HEK293 (cell line): ENCODE results near the gene ASCC3.

Experiments
- CTCF ChIA-PET: fragments of 350-600 bp; formaldehyde crosslinking; extraction: SDS; loops from one replicate; lab custom pipeline; 2021; ENCODE audit warnings: antibody characterized with exemption; lab: Yijun Ruan, JAX
- POLR2A ChIA-PET: fragments of 300-600 bp; formaldehyde crosslinking; extraction: SDS; loops from one replicate; lab custom pipeline; 2020; ENCODE audit warnings: antibody characterized with exemption, inconsistent platforms; lab: Yijun Ruan, JAX
- H3K27ac ChIP-seq: fragments of 200-500 bp; sonication (Bioruptor generic); 2 replicates; pipeline ENCODE4 v1.5.1; 2014; ENCODE audit warnings: low read depth, low read length, control low read depth, inconsistent platforms; ENCODE audit errors: extremely low read depth
- H3K36me3 ChIP-seq, 2 experiments: fragments of 200-500 bp in 1 of 2; sonication (Bioruptor generic) in 1 of 2; 1 replicate in 1 of 2; 2 replicates in 1 of 2; pipeline ENCODE4 v1.5.1; 2014 to 2017; ENCODE audit warnings: inconsistent platforms in 2 of 2, low read length in 2 of 2; ENCODE audit not compliant: control insufficient read depth in 2 of 2, insufficient read depth in 1 of 2
- H3K4me1 ChIP-seq: fragments of 200-500 bp; sonication (Bioruptor generic); 2 replicates; pipeline ENCODE4 v1.5.1; 2014; ENCODE audit warnings: mild to moderate bottlenecking, low read length, inconsistent platforms; ENCODE audit not compliant: control insufficient read depth, insufficient read depth
- H3K4me3 ChIP-seq: 2 replicates; pipeline ENCODE4 v1.5.1; 2011; ENCODE audit warnings: low read depth, mild to moderate bottlenecking, control low read depth, low read length, moderate library complexity
- H3K9me3 ChIP-seq: fragments of 200-500 bp; sonication (Bioruptor generic); 2 replicates; pipeline ENCODE4 v1.5.1; 2014; ENCODE audit warnings: low read depth, low read length, inconsistent platforms; ENCODE audit not compliant: control insufficient read depth, insufficient read depth
- BCL6B ChIP-seq: fragments of 450-650 bp; formaldehyde crosslinking; IDR thresholded peaks from 2 replicates; pipeline ENCODE4 v1.5.1; 2017; ENCODE audit warnings: missing biosample characterization, missing genetic modification characterization
- CTCF ChIP-seq: fragments of 450-650 bp; formaldehyde crosslinking; IDR thresholded peaks from 2 replicates; pipeline ENCODE4 v1.5.1; 2016; ENCODE audit warnings: missing biosample characterization, missing genetic modification characterization
- GFI1B ChIP-seq: fragments of 450-650 bp; formaldehyde crosslinking; IDR thresholded peaks from 2 replicates; pipeline ENCODE4 v1.5.1; 2016; ENCODE audit warnings: missing biosample characterization, missing genetic modification characterization
- GLIS2 ChIP-seq: fragments of 450-650 bp; formaldehyde crosslinking; IDR thresholded peaks from 2 replicates; pipeline ENCODE4 v1.5.1; 2016; ENCODE audit warnings: missing biosample characterization, missing genetic modification characterization
- KLF10 ChIP-seq: fragments of 450-650 bp; IDR thresholded peaks from 2 replicates; pipeline ENCODE4 v1.5.1; 2018; ENCODE audit warnings: missing biosample characterization, mild to moderate bottlenecking, missing genetic modification characterization
- TCF7L2 ChIP-seq: IDR thresholded peaks from 2 replicates; pipeline ENCODE4 v1.6.1; 2011; ENCODE audit warnings: low read depth, mild to moderate bottlenecking, inconsistent platforms, low read length, moderate library complexity, borderline replicate concordance
- ZEB2 ChIP-seq: fragments of 450-650 bp; formaldehyde crosslinking; IDR thresholded peaks from 2 replicates; pipeline ENCODE4 v1.5.1; 2016; ENCODE audit warnings: missing biosample characterization, missing genetic modification characterization
- ZNF175 ChIP-seq: fragments of 450-650 bp; formaldehyde crosslinking; IDR thresholded peaks from 2 replicates; pipeline ENCODE4 v1.5.1; 2016; ENCODE audit warnings: missing biosample characterization, missing genetic modification characterization
- ZNF214 ChIP-seq: fragments of 450-650 bp; formaldehyde crosslinking; IDR thresholded peaks from 2 replicates; pipeline ENCODE4 v1.5.1; 2017; ENCODE audit warnings: missing biosample characterization, mild to moderate bottlenecking, missing genetic modification characterization, borderline replicate concordance
- ZNF501 ChIP-seq: fragments of 450-650 bp; formaldehyde crosslinking; IDR thresholded peaks from 2 replicates; pipeline ENCODE4 v1.5.1; 2016; ENCODE audit warnings: missing biosample characterization, missing genetic modification characterization
- ZNF510 ChIP-seq: fragments of 450-650 bp; formaldehyde crosslinking; IDR thresholded peaks from 2 replicates; pipeline ENCODE4 v1.5.1; 2018; ENCODE audit warnings: mild to moderate bottlenecking, missing genetic modification characterization, missing biosample characterization; ENCODE audit not compliant: insufficient replicate concordance
- ZNF529 ChIP-seq: fragments of 450-650 bp; formaldehyde crosslinking; IDR thresholded peaks from 2 replicates; pipeline ENCODE4 v1.5.1; 2017; ENCODE audit warnings: missing genetic modification characterization, missing biosample characterization; ENCODE audit not compliant: insufficient replicate concordance
- ZNF548 ChIP-seq: fragments of 450-650 bp; formaldehyde crosslinking; IDR thresholded peaks from 2 replicates; pipeline ENCODE4 v1.5.1; 2016; ENCODE audit warnings: missing biosample characterization, missing genetic modification characterization
- ZNF600 ChIP-seq: fragments of 450-650 bp; formaldehyde crosslinking; IDR thresholded peaks from 2 replicates; pipeline ENCODE4 v1.5.1; 2016; ENCODE audit warnings: missing biosample characterization, missing genetic modification characterization
- ZNF664 ChIP-seq: fragments of 450-650 bp; formaldehyde crosslinking; IDR thresholded peaks from 2 replicates; pipeline ENCODE4 v1.5.1; 2016; ENCODE audit warnings: missing biosample characterization, missing genetic modification characterization
- ZSCAN18 ChIP-seq: fragments of 450-650 bp; formaldehyde crosslinking; IDR thresholded peaks from 2 replicates; pipeline ENCODE4 v1.5.1; 2016; ENCODE audit warnings: missing biosample characterization, missing genetic modification characterization
- TF ChIP-seq, protein P1 (sequence below): fragments of 450-650 bp; formaldehyde crosslinking; IDR thresholded peaks from 2 replicates; pipeline ENCODE4 v1.5.1; 2016; ENCODE audit warnings: missing biosample characterization, missing genetic modification characterization
- TF ChIP-seq, protein P2 (sequence below): fragments of 450-650 bp; formaldehyde crosslinking; IDR thresholded peaks from 2 replicates; pipeline ENCODE4 v1.5.1; 2017; ENCODE audit warnings: missing biosample characterization, missing genetic modification characterization
- TF ChIP-seq, protein P3 (sequence below): fragments of 450-650 bp; formaldehyde crosslinking; IDR thresholded peaks from 2 replicates; pipeline ENCODE4 v1.5.1; 2016; ENCODE audit warnings: missing biosample characterization, missing genetic modification characterization
- TF ChIP-seq, protein P4 (sequence below): fragments of 450-650 bp; formaldehyde crosslinking; IDR thresholded peaks from 2 replicates; pipeline ENCODE4 v1.5.1; 2016; ENCODE audit warnings: missing biosample characterization, missing genetic modification characterization

ASCC3 gene

DNA sequence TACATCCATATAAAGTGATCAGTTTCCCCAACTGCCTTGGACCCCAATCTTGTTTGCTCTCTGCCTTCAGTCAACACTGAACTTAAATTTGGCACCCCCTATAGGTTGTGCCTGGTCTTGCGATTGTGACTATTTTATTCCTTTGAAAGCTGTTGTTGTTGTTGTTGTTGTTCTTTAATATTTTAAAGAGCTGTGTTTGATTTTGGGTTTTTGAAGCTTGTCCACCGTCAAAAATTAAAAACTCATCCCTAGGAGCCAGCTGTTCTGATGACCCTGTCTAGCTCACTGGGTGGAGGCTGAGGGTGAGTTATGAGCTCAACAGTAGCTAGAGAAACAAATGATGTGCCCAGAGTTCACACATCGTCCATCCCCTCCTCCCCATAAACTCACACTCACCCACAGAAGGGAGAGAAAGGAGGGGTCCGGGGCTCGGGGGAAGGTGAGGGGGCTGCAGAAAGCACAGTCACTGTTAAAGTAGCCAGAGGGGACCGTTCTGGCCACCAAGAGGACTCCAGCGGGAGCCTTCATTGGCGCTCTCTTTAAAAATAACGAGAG, 420.4 kb downstream of the ASCC3 start:
- H3K27ac ChIP-seq, result no peak overlapping the region; the same call in 1 of the 2 replicates
- no peaks in the 10 kb centered on the region for H3K36me3 ChIP-seq
- peak overlapping the region; percentile 60 for H3K4me3 ChIP-seq
- CTCF ChIA-PET, result interaction anchor here (0.5 to 2.1 kb wide), 68 partner anchors 9 to 848 kb away, joined by 3 to 23 read pairs (median 4); no protein-coding TSS in a partner anchor
- H3K9me3 ChIP-seq, result peaks cover 2% of the 10 kb centered on the region; the same call in 1 of the 2 replicates
- POLR2A ChIA-PET, result interaction anchor here (0.6 to 1.5 kb wide), 4 partner anchors 40 to 196 kb away, joined by 3 to 4 read pairs (median 4); no protein-coding TSS in a partner anchor
- peaks cover 3% of the 10 kb centered on the region for H3K4me1 ChIP-seq
- TF ChIP-seq ZNF510 (no peak), CTCF (tag by site-specific recombination) (peak; percentile 69)

DNA sequence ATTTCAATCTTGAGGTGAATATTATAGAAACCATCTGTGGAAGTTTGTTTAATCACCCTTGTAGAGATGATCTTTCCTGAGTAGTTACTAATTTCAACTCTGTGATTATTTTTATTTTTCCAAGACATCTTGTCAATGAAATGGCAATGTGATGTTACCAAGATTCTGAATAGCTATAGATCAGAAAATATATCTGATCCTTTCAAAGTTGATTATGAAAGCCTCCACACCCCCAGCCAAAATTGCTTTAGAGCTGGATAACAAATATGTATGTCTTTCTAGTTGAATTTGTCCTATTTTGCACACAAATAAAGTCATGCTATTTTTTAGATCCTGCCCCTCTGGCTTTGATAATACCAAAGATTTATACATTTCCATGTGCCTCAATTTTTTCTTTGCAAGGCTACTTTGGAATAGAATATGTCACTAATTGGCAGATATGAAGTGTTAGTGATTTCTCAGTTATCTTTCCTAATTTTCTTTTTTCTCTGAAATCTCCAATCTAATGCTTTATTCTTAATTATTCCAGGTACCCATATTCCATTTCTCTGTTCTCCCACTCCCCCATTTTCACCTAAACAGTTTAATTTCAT, 421.4 kb downstream of the ASCC3 start:
- Histone ChIP-seq H3K36me3 (no peaks in the 10 kb centered on the region), H3K9me3 (peaks cover 2% of the 10 kb centered on the region; the same call in 1 of the 2 replicates), H3K4me3 (no peak overlapping the region), H3K4me1 (peaks cover 3% of the 10 kb centered on the region), H3K27ac (no peak overlapping the region)
- TF ChIP-seq ZNF548 (tag by site-specific recombination) (no peak), ZNF501 (no peak), ZNF529 (tag by site-specific recombination) (no peak), ZSCAN18 (tag by site-specific recombination) (no peak), ZNF214 (no peak), BCL6B (tag by site-specific recombination) (no peak), TCF7L2 (no peak), ZNF175 (tag by site-specific recombination) (no peak), ZNF600 (tag by site-specific recombination) (no peak), GFI1B (no peak), GLIS2 (tag by site-specific recombination) (no peak), KLF10 (no peak), ZEB2 (tag by site-specific recombination) (no peak), ZNF664 (tag by site-specific recombination) (no peak)
- TF ChIP-seq, protein P1, sequence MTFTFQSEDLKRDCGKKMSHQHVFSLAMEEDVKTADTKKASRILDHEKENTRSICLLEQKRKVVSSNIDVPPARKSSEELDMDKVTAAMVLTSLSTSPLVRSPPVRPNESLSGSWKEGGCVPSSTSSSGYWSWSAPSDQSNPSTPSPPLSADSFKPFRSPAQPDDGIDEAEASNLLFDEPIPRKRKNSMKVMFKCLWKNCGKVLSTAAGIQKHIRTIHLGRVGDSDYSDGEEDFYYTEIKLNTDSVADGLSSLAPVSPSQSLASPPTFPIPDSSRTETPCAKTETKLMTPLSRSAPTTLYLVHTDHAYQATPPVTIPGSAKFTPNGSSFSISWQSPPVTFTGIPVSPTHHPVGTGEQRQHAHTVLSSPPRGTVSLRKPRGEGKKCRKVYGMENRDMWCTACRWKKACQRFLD (tag by site-specific recombination), result no peak
- TF ChIP-seq, protein P2, sequence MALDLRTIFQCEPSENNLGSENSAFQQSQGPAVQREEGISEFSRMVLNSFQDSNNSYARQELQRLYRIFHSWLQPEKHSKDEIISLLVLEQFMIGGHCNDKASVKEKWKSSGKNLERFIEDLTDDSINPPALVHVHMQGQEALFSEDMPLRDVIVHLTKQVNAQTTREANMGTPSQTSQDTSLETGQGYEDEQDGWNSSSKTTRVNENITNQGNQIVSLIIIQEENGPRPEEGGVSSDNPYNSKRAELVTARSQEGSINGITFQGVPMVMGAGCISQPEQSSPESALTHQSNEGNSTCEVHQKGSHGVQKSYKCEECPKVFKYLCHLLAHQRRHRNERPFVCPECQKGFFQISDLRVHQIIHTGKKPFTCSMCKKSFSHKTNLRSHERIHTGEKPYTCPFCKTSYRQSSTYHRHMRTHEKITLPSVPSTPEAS (tag by site-specific recombination), result no peak
- TF ChIP-seq, protein P3, sequence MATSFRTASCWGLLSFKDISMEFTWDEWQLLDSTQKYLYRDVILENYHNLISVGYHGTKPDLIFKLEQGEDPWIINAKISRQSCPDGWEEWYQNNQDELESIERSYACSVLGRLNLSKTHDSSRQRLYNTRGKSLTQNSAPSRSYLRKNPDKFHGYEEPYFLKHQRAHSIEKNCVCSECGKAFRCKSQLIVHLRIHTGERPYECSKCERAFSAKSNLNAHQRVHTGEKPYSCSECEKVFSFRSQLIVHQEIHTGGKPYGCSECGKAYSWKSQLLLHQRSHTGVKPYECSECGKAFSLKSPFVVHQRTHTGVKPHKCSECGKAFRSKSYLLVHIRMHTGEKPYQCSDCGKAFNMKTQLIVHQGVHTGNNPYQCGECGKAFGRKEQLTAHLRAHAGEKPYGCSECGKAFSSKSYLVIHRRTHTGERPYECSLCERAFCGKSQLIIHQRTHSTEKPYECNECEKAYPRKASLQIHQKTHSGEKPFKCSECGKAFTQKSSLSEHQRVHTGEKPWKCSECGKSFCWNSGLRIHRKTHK (tag by site-specific recombination), result no peak
- TF ChIP-seq, protein P4, sequence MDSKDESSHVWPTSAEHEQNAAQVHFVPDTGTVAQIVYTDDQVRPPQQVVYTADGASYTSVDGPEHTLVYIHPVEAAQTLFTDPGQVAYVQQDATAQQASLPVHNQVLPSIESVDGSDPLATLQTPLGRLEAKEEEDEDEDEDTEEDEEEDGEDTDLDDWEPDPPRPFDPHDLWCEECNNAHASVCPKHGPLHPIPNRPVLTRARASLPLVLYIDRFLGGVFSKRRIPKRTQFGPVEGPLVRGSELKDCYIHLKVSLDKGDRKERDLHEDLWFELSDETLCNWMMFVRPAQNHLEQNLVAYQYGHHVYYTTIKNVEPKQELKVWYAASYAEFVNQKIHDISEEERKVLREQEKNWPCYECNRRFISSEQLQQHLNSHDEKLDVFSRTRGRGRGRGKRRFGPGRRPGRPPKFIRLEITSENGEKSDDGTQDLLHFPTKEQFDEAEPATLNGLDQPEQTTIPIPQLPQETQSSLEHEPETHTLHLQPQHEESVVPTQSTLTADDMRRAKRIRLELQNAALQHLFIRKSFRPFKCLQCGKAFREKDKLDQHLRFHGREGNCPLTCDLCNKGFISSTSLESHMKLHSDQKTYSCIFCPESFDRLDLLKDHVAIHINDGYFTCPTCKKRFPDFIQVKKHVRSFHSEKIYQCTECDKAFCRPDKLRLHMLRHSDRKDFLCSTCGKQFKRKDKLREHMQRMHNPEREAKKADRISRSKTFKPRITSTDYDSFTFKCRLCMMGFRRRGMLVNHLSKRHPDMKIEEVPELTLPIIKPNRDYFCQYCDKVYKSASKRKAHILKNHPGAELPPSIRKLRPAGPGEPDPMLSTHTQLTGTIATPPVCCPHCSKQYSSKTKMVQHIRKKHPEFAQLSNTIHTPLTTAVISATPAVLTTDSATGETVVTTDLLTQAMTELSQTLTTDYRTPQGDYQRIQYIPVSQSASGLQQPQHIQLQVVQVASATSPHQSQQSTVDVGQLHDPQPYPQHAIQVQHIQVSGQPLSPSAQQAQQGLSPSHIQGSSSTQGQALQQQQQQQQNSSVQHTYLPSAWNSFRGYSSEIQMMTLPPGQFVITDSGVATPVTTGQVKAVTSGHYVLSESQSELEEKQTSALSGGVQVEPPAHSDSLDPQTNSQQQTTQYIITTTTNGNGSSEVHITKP (tag by site-specific recombination), result no peak
- CTCF ChIA-PET, result interaction anchor here (0.6 to 2.1 kb wide), 30 partner anchors 8 to 601 kb away, joined by 3 to 23 read pairs (median 4); no protein-coding TSS in a partner anchor
- POLR2A ChIA-PET, result interaction anchor here (0.8 to 1.5 kb wide), 2 partner anchors 39 to 87 kb away, joined by 3 read pairs; no protein-coding TSS in a partner anchor
